DND-41 (cell line): Measurements from ENCODE around the gene CALN1.

Experiments used
- ATAC-seq: fragments of 200-7000 bp; cut with Tn5 transposase; 3 replicates; pipeline ENCODE4 v1.9.1; 2021; ENCODE audit warnings: low read depth; ENCODE audit not compliant: insufficient read depth
- DNase-seq: peaks from one replicate; pipeline ENCODE4 v3.0.0-alpha.2; 2020
- H2AFZ ChIP-seq: 2 replicates; pipeline ENCODE4 v1.6.0; 2012; ENCODE audit warnings: low read depth, low read length
- H3K27ac ChIP-seq: 2 replicates; pipeline ENCODE4 v1.5.1; 2012; ENCODE audit warnings: low read length, inconsistent platforms
- H3K27me3 ChIP-seq: fragments of 200-600 bp; sonication (generic); 2 replicates; pipeline ENCODE4 v1.6.0; 2012; ENCODE audit warnings: low read length, mild to moderate bottlenecking, inconsistent platforms; ENCODE audit not compliant: insufficient read depth, poor library complexity
- H3K36me3 ChIP-seq: 2 replicates; pipeline ENCODE4 v1.5.1; 2012; ENCODE audit warnings: low read length, inconsistent platforms; ENCODE audit not compliant: insufficient read depth
- H3K4me1 ChIP-seq: 2 replicates; pipeline ENCODE4 v1.5.1; 2012; ENCODE audit warnings: mild to moderate bottlenecking, low read length; ENCODE audit not compliant: insufficient read depth
- H3K4me2 ChIP-seq: 2 replicates; pipeline ENCODE4 v1.6.0; 2012; ENCODE audit warnings: mild to moderate bottlenecking, moderate library complexity, low read length, inconsistent platforms; ENCODE audit not compliant: insufficient read depth
- H3K4me3 ChIP-seq, 2 experiments: fragments of 200-600 bp in 1 of 2; shearing (Covaris generic) in 1 of 2; 2 replicates each; pipeline ENCODE4 v1.5.1; 2012 to 2016; ENCODE audit warnings: inconsistent platforms in 2 of 2, low read length in 2 of 2, mild to moderate bottlenecking in 2 of 2, low read depth in 1 of 2, moderate library complexity in 1 of 2
- H3K79me2 ChIP-seq: 2 replicates; pipeline ENCODE4 v1.6.0; 2012; ENCODE audit warnings: low read length, inconsistent platforms; ENCODE audit not compliant: insufficient read depth
- H3K9ac ChIP-seq: 2 replicates; pipeline ENCODE4 v1.6.0; 2012; ENCODE audit warnings: low read depth, mild to moderate bottlenecking, inconsistent platforms, low read length, moderate library complexity
- H3K9me3 ChIP-seq: 2 replicates; pipeline ENCODE4 v1.5.1; 2012; ENCODE audit warnings: low read length, moderate library complexity, mild to moderate bottlenecking, inconsistent platforms; ENCODE audit not compliant: insufficient read depth, severe bottlenecking
- H4K20me1 ChIP-seq: 2 replicates; pipeline ENCODE4 v1.6.0; 2012; ENCODE audit warnings: low read length; ENCODE audit not compliant: insufficient read depth
- CTCF ChIP-seq: IDR thresholded peaks from 2 replicates; pipeline ENCODE4 v1.5.1; 2012; ENCODE audit warnings: borderline replicate concordance, low read length, moderate library complexity, mild to moderate bottlenecking; ENCODE audit not compliant: poor library complexity, severe bottlenecking; ENCODE audit errors: extremely low read depth
- EZH2 ChIP-seq: IDR thresholded peaks from 3 replicates; pipeline ENCODE4 v1.6.1; 2012; ENCODE audit warnings: borderline replicate concordance, low read depth, mild to moderate bottlenecking, moderate library complexity, low read length, inconsistent platforms; ENCODE audit not compliant: severe bottlenecking

CALN1 gene

GRCh38 chr7:72053292-72053691 is 358.8 kb downstream of the CALN1 start:
- H3K79me2 ChIP-seq = no peaks in the 10 kb centered on the region
- H3K36me3 ChIP-seq = no peaks in the 10 kb centered on the region

DNA sequence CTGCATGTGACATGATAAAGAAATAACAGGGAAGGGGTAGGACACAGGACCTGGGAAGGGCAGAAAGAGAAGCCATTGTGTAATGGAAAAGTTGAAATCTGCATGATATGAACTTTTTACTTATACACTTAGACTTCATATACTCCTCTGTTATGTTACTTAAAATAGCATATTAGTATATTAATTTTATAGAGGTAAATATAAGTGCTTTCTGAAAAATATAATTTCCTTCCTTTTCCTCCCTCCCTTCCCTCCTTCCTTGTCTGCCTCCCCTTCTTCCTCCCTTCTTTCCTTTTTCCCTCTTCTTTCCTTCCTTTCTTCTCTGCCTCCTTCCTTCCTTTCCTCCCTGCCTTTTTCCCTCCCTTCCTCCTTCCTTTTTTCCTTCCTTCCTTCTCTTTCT is 363.7 kb downstream of the CALN1 start:
- no peaks in the 10 kb centered on the region for H3K79me2 ChIP-seq
- H2AFZ ChIP-seq = no peak overlapping the region
- H3K36me3 ChIP-seq = no peaks in the 10 kb centered on the region
- no peak overlapping the region for H3K27ac ChIP-seq
- ATAC-seq (no peak), DNase-seq (no peak)
- TF ChIP-seq EZH2 (no peak), CTCF (no peak)
- no peak overlapping the region for H3K9ac ChIP-seq
- H3K4me3 ChIP-seq = no peak overlapping the region
- H3K4me2 ChIP-seq = no peak overlapping the region
- H3K4me1 ChIP-seq = no peaks in the 10 kb centered on the region
- no peaks in the 10 kb centered on the region for H4K20me1 ChIP-seq
- no peaks in the 10 kb centered on the region for H3K9me3 ChIP-seq
- H3K27me3 ChIP-seq = no peaks in the 10 kb centered on the region

More at GRCh38 chr7:72053292-72053691, 358.8 kb downstream of the CALN1 start:
- Histone ChIP-seq H2AFZ (no peak overlapping the region), H4K20me1 (no peaks in the 10 kb centered on the region), H3K9me3 (no peaks in the 10 kb centered on the region), H3K4me2 (no peak overlapping the region), H3K4me1 (no peaks in the 10 kb centered on the region), H3K4me3 (no peak overlapping the region), H3K9ac (no peak overlapping the region), H3K27me3 (no peaks in the 10 kb centered on the region), H3K27ac (no peak overlapping the region)
- DNase-seq (no peak), ATAC-seq (no peak)
- TF ChIP-seq EZH2 (no peak), CTCF (no peak)

- ATAC-seq (no peak), DNase-seq (no peak)
- no peak for TF ChIP-seq CTCF
- no peak for TF ChIP-seq EZH2
- peaks cover 15% of the 10 kb centered on the region for H3K9me3 ChIP-seq
- H3K79me2 ChIP-seq = no peaks in the 10 kb centered on the region
- H3K27me3 ChIP-seq = no peaks in the 10 kb centered on the region
- H3K9ac ChIP-seq = no peak overlapping the region
- H4K20me1 ChIP-seq = no peaks in the 10 kb centered on the region
- H3K27ac ChIP-seq = no peak overlapping the region
- H2AFZ ChIP-seq = 0 out of 2 replicates have a peak overlapping the region, but pooled peaks have one; percentile 8
- H3K36me3 ChIP-seq = no peaks in the 10 kb centered on the region
- no peak overlapping the region for H3K4me2 ChIP-seq
- H3K4me3 ChIP-seq = no peak overlapping the region
- peaks cover 15% of the 10 kb centered on the region for H3K4me1 ChIP-seq
Observed at GRCh38 chr7:72042855-72043254, 369.3 kb downstream of the CALN1 start.

DNA sequence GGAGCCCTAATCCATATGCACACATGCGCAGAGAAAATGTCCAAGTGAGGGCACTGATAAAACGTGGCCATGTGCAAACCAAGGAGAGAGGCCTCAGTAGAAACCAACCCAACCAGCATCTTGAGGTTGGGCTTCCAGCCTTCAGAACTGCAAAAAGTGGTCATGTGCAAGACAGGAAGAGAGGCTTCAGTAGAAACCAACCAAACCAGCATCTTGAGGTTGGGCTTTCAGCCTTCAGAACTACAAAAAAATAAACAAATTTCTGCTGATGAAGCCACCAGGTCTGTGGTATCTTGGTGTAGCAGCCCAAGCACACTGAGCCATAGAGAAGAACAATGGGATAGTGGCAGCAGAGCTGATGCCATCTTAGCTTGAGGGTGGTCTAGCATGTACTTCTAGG is 371.5 kb downstream of the CALN1 start:
- DNase-seq (peak; percentile 16), ATAC-seq (peak; percentile 66)
- Histone ChIP-seq H3K79me2 (no peaks in the 10 kb centered on the region), H4K20me1 (no peaks in the 10 kb centered on the region), H3K36me3 (no peaks in the 10 kb centered on the region), H3K27ac (peak overlapping the region; percentile 52), H3K27me3 (no peaks in the 10 kb centered on the region), H3K4me1 (peaks cover 24% of the 10 kb centered on the region), H3K9ac (no peak overlapping the region), H2AFZ (no peak overlapping the region), H3K4me3 (no peak overlapping the region), H3K9me3 (peaks cover 20% of the 10 kb centered on the region), H3K4me2 (no peak overlapping the region)
- TF ChIP-seq EZH2 = no peak
- TF ChIP-seq CTCF = no peak
